Common myeloid progenitor, CD34-positive (primary cell): ENCODE measurements around the gene ABL2.

Experiments used
- CTCF ChIA-PET: fragments of 350-600 bp; sonication (Branson Sonifier 250); formaldehyde crosslinking; loops from one replicate; lab custom pipeline; 2021; ENCODE audit warnings: antibody characterized with exemption; lab: Charles Lee
- POLR2A ChIA-PET: fragments of 350-600 bp; sonication (Branson Sonifier 250); formaldehyde crosslinking; loops from one replicate; lab custom pipeline; 2021; ENCODE audit warnings: antibody characterized with exemption; lab: Charles Lee
- DNase-seq, 3 donors: peaks; one replicate each; pipeline versions ENCODE4 v3.0.0 to v3.0.0-alpha.2; 2013
- H3K27ac ChIP-seq, 2 experiments: 1 replicate in 1 of 2; 2 replicates in 1 of 2; pipeline ENCODE4 v1.7.0; 2013; ENCODE audit warnings: inconsistent platforms in 2 of 2, low read length in 2 of 2, mild to moderate bottlenecking in 2 of 2, low read depth in 1 of 2, moderate library complexity in 1 of 2; ENCODE audit not compliant: severe bottlenecking in 2 of 2, insufficient read depth in 1 of 2, poor library complexity in 1 of 2
- H3K27me3 ChIP-seq, 5 experiments: replicated peaks in 2 of 5; 1 replicate in 3 of 5; 2 replicates in 2 of 5; pipeline versions ENCODE4 v1.6.1 to v1.7.0; 2013; ENCODE audit warnings: low read length in 4 of 5, mild to moderate bottlenecking in 2 of 5, moderate library complexity in 2 of 5, inconsistent platforms in 1 of 5; ENCODE audit not compliant: insufficient read depth in 5 of 5, control insufficient read depth in 4 of 5
- H3K36me3 ChIP-seq, 4 experiments: 1 replicate in 2 of 4; 2 replicates in 2 of 4; pipeline versions ENCODE4 v1.6.1 to v1.7.0; 2013; ENCODE audit warnings: low read length in 3 of 4, control low read depth in 1 of 4, mild to moderate bottlenecking in 1 of 4; ENCODE audit not compliant: control insufficient read depth in 4 of 4, insufficient read depth in 4 of 4
- H3K4me1 ChIP-seq, 4 experiments: 1 replicate in 3 of 4; 2 replicates in 1 of 4; pipeline versions ENCODE4 v1.6.1 to v1.7.1; 2013; ENCODE audit warnings: low read length in 3 of 4, mild to moderate bottlenecking in 3 of 4, control low read depth in 1 of 4, inconsistent platforms in 1 of 4, moderate library complexity in 1 of 4; ENCODE audit not compliant: control insufficient read depth in 4 of 4, insufficient read depth in 4 of 4; ENCODE audit errors: control extremely low read depth in 1 of 4
- H3K4me3 ChIP-seq, 7 experiments: 1 replicate in 4 of 7; 2 replicates in 3 of 7; pipeline versions ENCODE4 v1.5.1 to v1.7.0; 2013; ENCODE audit warnings: mild to moderate bottlenecking in 7 of 7, low read length in 6 of 7, moderate library complexity in 6 of 7, inconsistent platforms in 2 of 7, low read depth in 2 of 7, control low read depth in 1 of 7; ENCODE audit not compliant: insufficient read depth in 4 of 7, control insufficient read depth in 1 of 7; ENCODE audit errors: extremely low read depth in 1 of 7
- H3K9me3 ChIP-seq, 5 experiments: 1 replicate in 4 of 5; 2 replicates in 1 of 5; pipeline versions ENCODE4 v1.6.1 to v1.7.1; 2013; ENCODE audit warnings: low read length in 4 of 5, mild to moderate bottlenecking in 2 of 5, inconsistent platforms in 1 of 5, low read depth in 1 of 5, moderate library complexity in 1 of 5; ENCODE audit not compliant: control insufficient read depth in 4 of 5, insufficient read depth in 2 of 5; ENCODE audit errors: control extremely low read depth in 1 of 5
- WGBS: methylation state at CpG from one replicate; pipeline ENCODE4 v1.1.5; 2013; ENCODE audit not compliant: insufficient coverage; 5-methylcytosine and 5-hydroxymethylcytosine counted together

Gene ABL2

DNA sequence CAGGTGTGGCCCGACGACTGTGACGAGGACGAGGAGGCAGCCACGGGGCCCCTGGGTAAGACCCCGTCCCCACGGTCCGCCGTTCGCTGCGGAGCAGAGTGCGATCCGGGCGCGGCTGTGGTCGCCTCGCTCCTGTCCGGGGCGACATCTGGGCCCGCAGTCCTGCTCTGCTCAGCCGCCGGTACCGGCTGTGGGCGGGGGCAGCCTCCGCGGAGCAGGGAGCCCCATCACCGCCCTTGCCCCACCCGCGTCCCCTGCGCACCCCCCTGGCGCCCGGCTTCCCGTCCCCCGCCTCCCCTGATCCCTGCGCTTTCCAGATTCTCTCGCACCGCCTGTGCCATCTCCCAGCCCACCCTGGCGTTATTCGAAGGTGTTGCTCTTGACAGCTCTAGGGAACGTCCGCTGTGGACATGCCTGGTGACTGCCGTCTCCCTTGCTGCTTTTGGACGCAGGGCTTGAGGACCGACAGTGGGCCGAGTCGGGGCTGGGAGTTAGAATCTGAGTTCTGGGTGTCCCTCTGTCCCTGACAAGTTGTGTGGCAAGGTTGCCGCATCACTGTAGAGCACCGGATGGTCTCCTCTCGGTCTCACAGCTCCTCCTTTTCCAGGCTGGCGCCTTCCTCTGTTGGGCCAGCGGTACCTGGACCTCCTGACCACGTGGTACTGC lies 147.0 kb downstream of the ABL2 start:
- Histone ChIP-seq H3K9me3 (no peaks in the 10 kb centered on the region), H3K4me1 (peaks cover 0 to 25% (median 21%) of the 10 kb centered on the region in 4 experiments), H3K27me3 (no peaks in the 10 kb centered on the region), H3K4me3 (peak overlapping the region; percentile 63 to 91 (median 86)), H3K27ac (peak overlapping the region; percentile 33 to 83), H3K36me3 (peaks cover 5 to 25% (median 11%) of the 10 kb centered on the region in 4 experiments)
- ChIA-PET POLR2A (no interaction called here), CTCF (interaction anchor here (0.7 to 1.9 kb wide), 4 partner anchors 211 to 306 kb away, joined by 3 to 4 read pairs (median 3); partner anchors contain the start of gene SOAT1)
- peak in 2 of 3 donors; percentile 33 to 52 for DNase-seq
- 0% methylated on average over 48 of the region's 52 CpGs for WGBS

DNA sequence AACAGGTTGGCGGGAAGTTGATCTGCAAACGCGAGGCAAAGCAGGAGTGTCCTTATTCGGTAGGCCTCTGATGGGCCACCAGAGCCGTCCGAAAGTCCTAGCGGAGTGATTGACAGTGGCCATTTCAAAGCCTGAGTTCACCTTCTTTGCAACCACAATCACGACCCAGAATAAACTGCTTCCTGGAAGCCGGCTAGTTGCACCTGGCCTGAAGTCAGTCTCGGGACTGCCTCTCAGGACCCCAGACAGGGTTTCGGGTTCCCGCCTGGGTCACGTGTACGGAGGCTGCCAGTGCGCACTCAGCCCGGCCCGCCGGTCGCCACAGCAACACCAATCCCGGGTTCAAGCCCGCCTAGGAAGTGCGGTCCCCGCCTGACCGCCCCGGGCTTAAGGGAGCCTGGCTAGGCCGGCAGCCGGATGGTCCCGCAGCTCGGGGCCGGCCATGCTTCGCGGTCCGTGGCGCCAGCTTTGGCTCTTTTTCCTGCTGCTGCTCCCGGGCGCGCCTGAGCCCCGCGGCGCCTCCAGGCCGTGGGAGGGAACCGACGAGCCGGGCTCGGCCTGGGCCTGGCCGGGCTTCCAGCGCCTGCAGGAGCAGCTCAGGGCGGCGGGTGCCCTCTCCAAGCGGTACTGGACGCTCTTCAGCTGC lies 147.7 kb downstream of the ABL2 start, which contains the start of gene TOR3A:
Gene TOR3A (plus strand): TSS at position 384 of the 646 bp plus-strand sequence. CDS start 59 bp downstream, at position 443.
- POLR2A ChIA-PET = no interaction called here
- peak within 1 kb of the TSS; percentile 33 to 83 for H3K27ac ChIP-seq
- peaks cover 0 to 25% (median 21%) of the 10 kb centered on the region in 4 experiments for H3K4me1 ChIP-seq
- DNase-seq = peak; percentile 65 to 87 (median 78)
- WGBS = under 1% methylated on average over 50 of the region's 51 CpGs
- peaks cover 2 to 19% (median 10%) of the 10 kb centered on the region in 4 experiments for H3K36me3 ChIP-seq
- H3K4me3 ChIP-seq = peak within 1 kb of the TSS; percentile 63 to 91 (median 86)
- CTCF ChIA-PET = interaction anchor here (0.9 to 1.9 kb wide), 4 partner anchors 11 to 286 kb away, joined by 3 to 4 read pairs (median 4); partner anchors contain the start of gene SOAT1
- H3K27me3 ChIP-seq = no peaks in the 10 kb centered on the region
- no peaks in the 10 kb centered on the region for H3K9me3 ChIP-seq

DNA sequence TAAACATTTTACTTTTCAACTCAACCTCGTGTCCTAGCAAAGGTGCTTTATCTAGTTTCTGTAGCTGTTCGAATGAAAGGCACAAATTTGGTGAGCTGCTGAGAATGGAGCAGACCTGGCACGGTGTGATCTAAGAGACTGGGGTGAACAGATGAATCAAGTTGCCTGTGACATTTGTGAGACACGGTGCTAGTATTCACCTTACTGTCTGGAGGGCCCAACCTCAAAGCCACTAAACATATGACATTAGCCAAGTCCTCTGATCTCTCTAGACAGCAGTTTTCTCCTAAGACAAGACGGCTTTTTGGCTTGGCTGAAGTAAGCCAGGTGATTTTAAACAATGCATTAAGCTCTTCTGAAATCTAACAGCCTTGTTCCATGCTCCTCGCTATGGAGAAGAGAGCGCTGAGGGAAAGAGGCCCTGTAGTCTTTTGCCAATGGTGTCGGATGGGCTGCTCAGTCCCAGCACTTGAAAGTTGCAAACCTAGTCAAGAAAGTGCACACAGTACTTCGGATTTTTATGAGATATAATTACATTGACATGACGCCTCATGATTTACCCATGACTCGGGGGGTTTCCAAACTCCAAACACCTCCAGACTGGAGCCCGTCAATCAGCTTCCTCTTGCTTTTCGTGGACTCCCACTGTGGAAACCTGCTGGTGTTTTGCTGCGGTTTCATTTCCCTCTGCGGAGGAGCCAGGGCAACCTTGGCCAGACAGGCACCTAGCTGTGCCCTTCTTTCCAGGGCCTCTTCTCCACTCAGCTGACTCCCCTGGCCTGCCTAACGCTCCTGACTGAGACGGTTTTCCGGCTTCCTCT lies 148.4 kb downstream of the ABL2 start:
- DNase-seq = peak; percentile 31 to 83 (median 76)
- Histone ChIP-seq H3K36me3 (peaks cover 2 to 14% (median 9%) of the 10 kb centered on the region in 4 experiments), H3K27ac (peak overlapping the region in 1 of 2 experiments; percentile 83), H3K4me3 (peak overlapping the region; percentile 63 to 91 (median 86)), H3K27me3 (no peaks in the 10 kb centered on the region), H3K9me3 (no peaks in the 10 kb centered on the region), H3K4me1 (peaks cover 0 to 25% (median 21%) of the 10 kb centered on the region in 4 experiments)
- ChIA-PET POLR2A (interaction anchor here (0.5 kb wide), 1 partner anchor 21 kb away, joined by 3 read pairs; no protein-coding TSS in a partner anchor), CTCF (interaction anchor here (0.7 to 1.6 kb wide), 3 partner anchors 12 to 289 kb away, joined by 3 to 4 read pairs (median 4); no protein-coding TSS in a partner anchor)
- WGBS = 41% methylated on average over 17 of the region's 18 CpGs

DNA sequence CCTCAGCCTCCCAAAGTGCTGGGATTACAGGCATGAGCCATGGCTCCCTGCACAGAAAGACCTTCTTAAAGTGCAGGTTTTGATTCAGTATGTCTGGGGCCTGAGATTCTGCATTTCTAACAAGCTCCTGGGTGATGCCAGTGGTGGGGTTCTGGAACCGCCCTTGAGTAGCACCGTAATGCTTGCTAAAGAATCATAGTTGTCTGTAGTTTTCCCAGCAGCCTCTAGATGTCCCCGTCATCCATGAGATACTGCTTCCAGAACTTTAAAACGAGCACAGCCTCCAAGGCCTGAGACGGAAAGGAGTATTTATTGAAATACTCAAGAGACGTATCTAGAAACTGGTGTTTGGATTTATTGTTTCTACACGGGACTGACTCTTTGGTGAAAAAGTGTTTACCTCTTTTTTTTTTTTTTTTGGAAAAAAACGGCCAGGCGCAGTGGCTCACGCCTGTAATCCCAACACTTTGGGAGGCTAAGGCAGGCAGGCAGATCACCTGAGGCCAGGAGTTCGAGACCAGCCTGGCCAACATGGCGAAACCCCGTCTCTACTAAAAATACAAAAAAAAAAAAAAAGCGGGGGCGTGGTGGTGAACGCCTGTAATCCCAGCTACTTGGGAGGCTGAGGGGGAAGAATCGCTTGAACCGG lies 150.2 kb downstream of the ABL2 start:
- no peaks in the 10 kb centered on the region for H3K36me3 ChIP-seq
- 58% methylated on average over 4 of the region's 18 CpGs for WGBS
- H3K4me1 ChIP-seq = peaks cover 0 to 25% (median 21%) of the 10 kb centered on the region in 4 experiments
- H3K27ac ChIP-seq = no peak overlapping the region
- no peaks in the 10 kb centered on the region for H3K9me3 ChIP-seq
- DNase-seq = peak; percentile 78 to 89 (median 86)
- no peak overlapping the region for H3K4me3 ChIP-seq
- ChIA-PET CTCF (interaction anchor here (0.8 to 3.3 kb wide), 12 partner anchors 8 to 290 kb away, joined by 3 to 26 read pairs (median 4); no protein-coding TSS in a partner anchor), POLR2A (interaction anchor here (0.7 kb wide), 1 partner anchor 16 kb away, joined by 3 read pairs; no protein-coding TSS in a partner anchor)
- no peaks in the 10 kb centered on the region for H3K27me3 ChIP-seq

DNA sequence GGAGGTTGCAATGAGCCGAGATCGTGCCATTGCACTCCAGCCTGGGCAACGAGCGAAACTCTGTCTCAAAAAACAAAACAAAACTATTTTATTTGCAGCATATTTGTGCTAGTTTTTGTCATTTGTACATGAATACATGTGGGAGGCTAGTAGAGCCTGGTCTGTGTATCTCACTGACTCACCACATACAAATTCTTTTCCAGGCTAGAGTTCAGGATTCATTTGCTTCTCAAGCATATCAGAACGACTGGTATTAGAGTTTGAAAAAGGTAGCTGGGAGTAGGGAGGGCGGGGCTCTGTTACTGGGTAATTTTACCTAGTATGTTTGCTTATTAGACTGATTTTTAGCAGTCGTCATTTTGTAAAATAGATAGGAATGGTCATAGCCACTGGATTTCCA lies 152.1 kb downstream of the ABL2 start:
- WGBS = 100% methylated on average over 2 of the region's 7 CpGs
- H3K9me3 ChIP-seq = no peaks in the 10 kb centered on the region
- no peak overlapping the region for H3K4me3 ChIP-seq
- H3K27me3 ChIP-seq = no peaks in the 10 kb centered on the region
- CTCF ChIA-PET = interaction anchor here (1.2 to 3.3 kb wide), 6 partner anchors 9 to 292 kb away, joined by 3 to 26 read pairs (median 6); no protein-coding TSS in a partner anchor
- peaks cover 0 to 7% (median 3%) of the 10 kb centered on the region in 4 experiments for H3K36me3 ChIP-seq
- no peak overlapping the region for H3K27ac ChIP-seq
- no peak for DNase-seq
- POLR2A ChIA-PET = no interaction called here
- H3K4me1 ChIP-seq = peaks cover 0 to 12% (median 11%) of the 10 kb centered on the region in 4 experiments

DNA sequence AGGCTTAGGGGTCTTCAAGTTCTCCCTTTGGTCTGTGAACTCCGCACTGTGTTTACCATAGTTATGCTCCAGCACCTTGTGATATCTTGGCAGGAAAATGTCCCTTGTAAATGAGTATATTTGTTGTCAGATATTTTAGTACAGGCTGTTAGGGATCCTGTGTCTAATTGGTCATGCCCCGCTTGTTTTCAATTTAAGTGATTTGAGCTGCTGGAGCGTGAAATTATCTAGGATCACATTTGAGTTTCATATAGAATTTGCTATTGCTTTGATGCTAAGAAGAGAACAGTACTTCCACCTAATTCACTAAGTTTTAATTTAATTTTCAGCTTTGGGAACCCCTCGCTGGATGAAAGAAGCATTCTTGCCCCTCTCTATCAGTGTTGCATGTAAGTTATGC lies 163.0 kb downstream of the ABL2 start:
- Histone ChIP-seq H3K9me3 (no peaks in the 10 kb centered on the region), H3K4me3 (no peak overlapping the region), H3K4me1 (no peaks in the 10 kb centered on the region), H3K27me3 (no peaks in the 10 kb centered on the region), H3K36me3 (peaks cover 4 to 50% (median 21%) of the 10 kb centered on the region in 4 experiments), H3K27ac (no peak overlapping the region)
- 100% methylated on average over 1 of the region's 4 CpGs for WGBS
- ChIA-PET POLR2A (no interaction called here), CTCF (interaction anchor here (0.7 kb wide), 1 partner anchor 564 kb away, joined by 3 read pairs; no protein-coding TSS in a partner anchor)
- no peak for DNase-seq
